NB4 (cell line): ENCODE results near the gene RHEX.

Experiments
- POLR2A ChIP-seq: IDR thresholded peaks from 2 replicates; pipeline ENCODE4 v1.6.1; 2011; ENCODE audit warnings: mild to moderate bottlenecking; ENCODE audit not compliant: insufficient read length; ENCODE audit errors: extremely low read depth
- TF ChIP-seq, protein P1 (sequence below): IDR thresholded peaks from one replicate; pipeline ENCODE4 v1.5.1; 2012; ENCODE audit warnings: low read depth, low read length

DNA sequence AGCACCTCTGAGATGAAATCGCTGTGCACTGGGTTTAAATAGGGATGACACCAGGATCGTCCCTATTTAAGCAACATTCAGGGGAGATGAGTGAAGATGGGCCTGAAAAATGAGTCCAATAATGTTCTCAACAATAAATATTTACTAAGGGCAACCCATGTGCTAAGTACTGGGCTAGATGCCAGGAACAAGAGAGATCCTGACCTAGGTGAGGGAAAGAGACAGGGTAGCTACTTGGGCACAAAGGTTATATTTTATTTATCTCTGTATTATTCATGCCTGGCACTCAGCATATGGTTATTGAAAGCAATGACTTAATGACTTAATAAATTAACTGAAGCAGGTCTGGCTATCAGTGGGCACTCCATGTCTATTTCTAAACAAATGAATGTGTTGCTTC, 91.6 kb downstream of the RHEX start:
- TF ChIP-seq, protein P1, sequence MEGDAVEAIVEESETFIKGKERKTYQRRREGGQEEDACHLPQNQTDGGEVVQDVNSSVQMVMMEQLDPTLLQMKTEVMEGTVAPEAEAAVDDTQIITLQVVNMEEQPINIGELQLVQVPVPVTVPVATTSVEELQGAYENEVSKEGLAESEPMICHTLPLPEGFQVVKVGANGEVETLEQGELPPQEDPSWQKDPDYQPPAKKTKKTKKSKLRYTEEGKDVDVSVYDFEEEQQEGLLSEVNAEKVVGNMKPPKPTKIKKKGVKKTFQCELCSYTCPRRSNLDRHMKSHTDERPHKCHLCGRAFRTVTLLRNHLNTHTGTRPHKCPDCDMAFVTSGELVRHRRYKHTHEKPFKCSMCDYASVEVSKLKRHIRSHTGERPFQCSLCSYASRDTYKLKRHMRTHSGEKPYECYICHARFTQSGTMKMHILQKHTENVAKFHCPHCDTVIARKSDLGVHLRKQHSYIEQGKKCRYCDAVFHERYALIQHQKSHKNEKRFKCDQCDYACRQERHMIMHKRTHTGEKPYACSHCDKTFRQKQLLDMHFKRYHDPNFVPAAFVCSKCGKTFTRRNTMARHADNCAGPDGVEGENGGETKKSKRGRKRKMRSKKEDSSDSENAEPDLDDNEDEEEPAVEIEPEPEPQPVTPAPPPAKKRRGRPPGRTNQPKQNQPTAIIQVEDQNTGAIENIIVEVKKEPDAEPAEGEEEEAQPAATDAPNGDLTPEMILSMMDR, result no peak
- no peak for TF ChIP-seq POLR2A
